GM12891 (cell line): ENCODE measurements around the gene NAPEPLD.

Experiments used
- POLR2A ChIP-seq: IDR thresholded peaks from 2 replicates; pipeline ENCODE4 v1.6.1; 2011; ENCODE audit warnings: low read depth, low read length, control low read depth
- POLR2AphosphoS5 ChIP-seq: IDR thresholded peaks from 2 replicates; pipeline ENCODE4 v1.6.1; 2011; ENCODE audit warnings: low read depth, low read length, control low read depth
- POU2F2 ChIP-seq: IDR thresholded peaks from 2 replicates; pipeline ENCODE4 v1.6.1; 2011; ENCODE audit warnings: low read depth, mild to moderate bottlenecking, control low read depth, low read length, moderate library complexity
- SPI1 ChIP-seq: IDR thresholded peaks from 2 replicates; pipeline ENCODE4 v1.6.1; 2011; ENCODE audit warnings: low read depth, low read length, control low read depth
- TAF1 ChIP-seq: IDR thresholded peaks from 2 replicates; pipeline ENCODE4 v1.6.1; 2011; ENCODE audit warnings: low read depth, low read length, control low read depth

DNA sequence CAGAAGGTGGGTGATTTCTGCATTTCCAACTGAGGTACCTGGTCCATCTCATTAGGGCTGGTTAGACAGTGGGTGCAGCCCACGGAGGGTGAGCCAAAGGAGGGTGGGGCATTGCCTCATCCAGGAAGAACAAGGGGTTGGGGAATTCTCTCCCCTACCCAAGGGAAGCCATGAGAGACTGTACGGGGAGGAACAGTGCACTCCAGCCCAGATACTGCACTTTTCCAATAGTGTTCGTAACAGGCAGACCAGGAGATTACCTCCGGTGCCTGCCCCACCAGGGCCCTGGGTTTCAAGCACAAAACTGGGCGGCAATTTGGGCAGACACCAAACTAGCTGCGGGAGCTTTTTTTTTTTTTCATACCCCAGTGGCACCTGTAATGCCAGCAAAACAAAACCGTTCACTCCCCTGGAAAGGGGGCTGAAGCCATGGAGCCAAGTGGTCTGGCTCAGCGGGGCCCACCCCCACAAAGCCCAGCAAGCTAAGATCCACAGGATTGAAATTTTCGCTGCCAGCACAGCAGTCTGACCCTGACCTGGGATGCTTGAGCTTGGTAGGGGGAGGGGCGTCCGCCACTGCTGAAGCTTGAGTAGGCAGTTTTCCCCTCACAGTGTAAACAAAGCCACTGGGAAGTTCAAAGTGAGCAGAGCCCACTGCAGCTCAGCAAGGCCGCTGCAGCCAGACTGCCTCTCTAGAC, 42.7 kb downstream of the NAPEPLD start:
- TF ChIP-seq POLR2A (no peak), POLR2AphosphoS5 (no peak), TAF1 (no peak), SPI1 (no peak), POU2F2 (no peak)
